ENCODE data around the gene CCN5.

DNA sequence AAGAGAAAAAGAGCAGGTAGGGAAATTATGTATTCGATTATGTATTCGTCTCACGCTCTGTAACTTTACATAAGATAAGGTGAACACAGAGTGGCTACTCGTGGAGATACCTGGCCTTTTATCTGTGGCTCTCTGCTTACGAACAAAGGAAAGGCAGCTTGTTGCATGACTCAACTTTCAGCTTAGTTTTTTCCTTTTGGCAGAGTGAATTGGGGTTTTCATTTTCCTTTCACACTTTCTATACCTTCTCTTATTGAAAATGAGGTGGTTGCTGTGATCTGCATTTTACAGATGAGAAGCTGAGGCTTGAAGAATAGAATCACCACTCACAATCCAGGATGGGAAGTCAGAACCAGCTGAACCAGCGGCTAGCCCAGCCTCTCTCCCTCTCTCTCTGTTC is 17.2 kb downstream of the CCN5 start:
- no peak for TF ChIP-seq POLR2AphosphoS5 (IDR thresholded peaks at IDR 0.05; ENCODE audit: low read depth, low read length)
- no peak for TF ChIP-seq TAF1 (IDR thresholded peaks at IDR 0.05; ENCODE audit: borderline replicate concordance, low read depth, low read length)
- no peak for TF ChIP-seq POLR2A (IDR thresholded peaks at IDR 0.05; ENCODE audit: low read depth, low read length)

All from GM12892 (cell line).